ENCODE data around the gene DNPEP. TPM values are rescaled to one million over a fixed set of nuclear protein-coding genes. Genes with fewer than 3 reads are reported as not detected.

The DNPEP gene
- total RNA-seq, 1 experiment from 2014 or later, result 60.9 TPM

- no peaks in the 10 kb centered on the region for H3K4me1 ChIP-seq (ENCODE audit: insufficient read depth, low read length)
- Mint-ChIP-seq H3K27me3 (ENCODE audit: low read depth) (peaks cover 21% of the 10 kb centered on the region), H3K4me3 (no peak overlapping the region), H3K27ac (peak overlapping the region in 1 of 3 experiments; percentile 91; a peak in 2 of 7 replicates), H3K9me3 (no peaks in the 10 kb centered on the region; a peak in 1 of 5 replicates), H3K36me3 (ENCODE audit: insufficient read depth in 1 of 3, low read depth in 3 of 3) (no peaks in the 10 kb centered on the region; a peak in 1 of 7 replicates), H3K4me1 (peaks cover 2 to 8% of the 10 kb centered on the region in 2 experiments; a peak in 3 of 4 replicates)
- H3K23me2 ChIP-seq (ENCODE audit: insufficient read length, low read depth, low read length, poor library complexity, severe bottlenecking), result no peaks in the 10 kb centered on the region
- no peak overlapping the region for H4K8ac ChIP-seq (replicated peaks; ENCODE audit: insufficient read length, low read depth, low read length)
- H3K23ac ChIP-seq (ENCODE audit: insufficient read length, low read depth, low read length), result no peak overlapping the region
- no peak for TF ChIP-seq CTCF (conservative IDR thresholded peaks at IDR 0.05)
- H3K18ac ChIP-seq (ENCODE audit: insufficient read length, low read depth, low read length), result no peak overlapping the region
- no peak overlapping the region for H3K9ac ChIP-seq (ENCODE audit: extremely low read depth, insufficient read length, low read length)
- no peak overlapping the region for H2BK120ac ChIP-seq (ENCODE audit: low read depth, low read length, poor library complexity, severe bottlenecking)
- H2BK20ac ChIP-seq (ENCODE audit: low read depth, low read length, poor library complexity, severe bottlenecking), result no peak overlapping the region
- H3K9me3 ChIP-seq (ENCODE audit: control insufficient read depth, low read depth, low read length), result no peaks in the 10 kb centered on the region
- H2BK12ac ChIP-seq (ENCODE audit: insufficient read length, low read depth, low read length), result no peak overlapping the region
- no peak overlapping the region for H2BK5ac ChIP-seq (ENCODE audit: insufficient read length, low read length)
- no peak overlapping the region for H3K4me2 ChIP-seq (ENCODE audit: insufficient read depth, insufficient read length, low read length)
- H4K20me1 ChIP-seq (ENCODE audit: control insufficient read depth, insufficient read depth, insufficient read length), result no peaks in the 10 kb centered on the region
- H3K14ac ChIP-seq (ENCODE audit: insufficient read depth, low read length), result no peak overlapping the region; the same call in 1 of the 2 replicates
- H3K27me3 ChIP-seq (ENCODE audit: insufficient read depth, low read length), result no peaks in the 10 kb centered on the region
- H2BK15ac ChIP-seq (ENCODE audit: low read depth, low read length), result no peak overlapping the region
- no peaks in the 10 kb centered on the region for H3K79me2 ChIP-seq (ENCODE audit: insufficient read depth, low read length)
- no CpG with 5 or more reads among the region's 7 CpGs for WGBS (ENCODE audit: extremely low coverage, insufficient read length, low lambda C conversion rate)
- H3K79me1 ChIP-seq (ENCODE audit: insufficient read depth, low read depth, low read length, poor library complexity, severe bottlenecking), result no peaks in the 10 kb centered on the region
- DNase-seq, result peak; percentile 26
- H3K27ac ChIP-seq (ENCODE audit: insufficient read length, low read depth, low read length), result no peak overlapping the region
- H3T11ph ChIP-seq (ENCODE audit: low read length), result no peak overlapping the region
- no peak overlapping the region for H3K56ac ChIP-seq (ENCODE audit: insufficient read length, low read depth, low read length)
- H4K91ac ChIP-seq (ENCODE audit: insufficient read length, low read depth, low read length), result no peak overlapping the region
- H3K4ac ChIP-seq (ENCODE audit: low read depth, low read length), result no peak overlapping the region
- no peak overlapping the region for H4K5ac ChIP-seq (ENCODE audit: insufficient read length, low read depth, low read length)
- H2AFZ ChIP-seq (ENCODE audit: low read length), result no peak overlapping the region
- no peak overlapping the region for H2AK5ac ChIP-seq (ENCODE audit: insufficient read length, low read length)
Measured at GRCh38 chr2:219426068-219426443, 38.3 kb upstream of the DNPEP start.
